Omental fat pad (tissue), 4 donors: ENCODE data around the gene RENBP. TPM values are rescaled to one million over a fixed set of nuclear protein-coding genes. Genes with fewer than 3 reads are reported as not detected.

Experiments
- ATAC-seq: fragments of 150-250 bp; one replicate; pipeline ENCODE4 v1.9.1; 2016; ENCODE audit warnings: mild to moderate bottlenecking, moderate library complexity; ENCODE audit not compliant: low FRiP score
- DNase-seq: peaks from one replicate; pipeline ENCODE4 v3.0.0-alpha.2; 2019; ENCODE audit warnings: low spot score
- CTCF ChIP-seq, 3 donors: fragments of 450-650 bp; IDR thresholded peaks; one replicate each; pipeline ENCODE4 v1.5.1; 2016 to 2017; ENCODE audit warnings: antibody characterized with exemption in 3 of 3, mild to moderate bottlenecking in 3 of 3, moderate library complexity in 2 of 3
- total RNA-seq, 4 donors: library from RNA; depleted of rRNA; stranded (reverse); fragments of >200 nt; gene quantifications; one replicate each; pipeline ENCODE4 v1.1.0, GENCODE V29; 2016

The RENBP gene
- total RNA-seq, 4 donors from 2014 or later = 7.8 to 33.0 (median 26.5) TPM

- DNase-seq (no peak), ATAC-seq (no peak)
- TF ChIP-seq CTCF (IDR thresholded peaks at IDR 0.05) = no peak
Observed at GRCh38 chrX:153966841-153967535, 22.5 kb upstream of the RENBP start.

GRCh38 chrX:153966283-153966688 lies 21.8 kb upstream of the RENBP start:
- ATAC-seq (no peak), DNase-seq (no peak)
- TF ChIP-seq CTCF (IDR thresholded peaks at IDR 0.05) = no peak

GRCh38 chrX:153965406-153965805 lies 21.0 kb upstream of the RENBP start:
- no peak for TF ChIP-seq CTCF (IDR thresholded peaks at IDR 0.05)
- DNase-seq (no peak), ATAC-seq (no peak)

- no peak for DNase-seq
- no peak for TF ChIP-seq CTCF (IDR thresholded peaks at IDR 0.05)
- ATAC-seq = no peak
Observed at GRCh38 chrX:153964105-153964504, 19.7 kb upstream of the RENBP start.

GRCh38 chrX:153963546-153963945 lies 19.1 kb upstream of the RENBP start:
- no peak for ATAC-seq
- no peak for TF ChIP-seq CTCF (IDR thresholded peaks at IDR 0.05)
- no peak for DNase-seq

- ATAC-seq = no peak
- no peak for DNase-seq
- no peak for TF ChIP-seq CTCF (IDR thresholded peaks at IDR 0.05)
Observed at GRCh38 chrX:153961292-153961691, 16.8 kb upstream of the RENBP start.

GRCh38 chrX:153960786-153961185 lies 16.3 kb upstream of the RENBP start:
- no peak for DNase-seq
- TF ChIP-seq CTCF (IDR thresholded peaks at IDR 0.05) = no peak
- no peak for ATAC-seq
